GM21423 (cell line): ENCODE results near the gene WNK2.
"Not testable (repeated sequence)": the region's sequence is repeated elsewhere in the genome, so short reads cannot be mapped to it uniquely, and the experiment has no call there.

Experiments
- ATAC-seq: cut with Tn5 transposase; IDR thresholded peaks from one replicate; pipeline ENCODE4 v1.9.1; 2021; ENCODE audit warnings: mild to moderate bottlenecking, moderate library complexity; ENCODE audit not compliant: unreplicated experiment

WNK2 gene

DNA sequence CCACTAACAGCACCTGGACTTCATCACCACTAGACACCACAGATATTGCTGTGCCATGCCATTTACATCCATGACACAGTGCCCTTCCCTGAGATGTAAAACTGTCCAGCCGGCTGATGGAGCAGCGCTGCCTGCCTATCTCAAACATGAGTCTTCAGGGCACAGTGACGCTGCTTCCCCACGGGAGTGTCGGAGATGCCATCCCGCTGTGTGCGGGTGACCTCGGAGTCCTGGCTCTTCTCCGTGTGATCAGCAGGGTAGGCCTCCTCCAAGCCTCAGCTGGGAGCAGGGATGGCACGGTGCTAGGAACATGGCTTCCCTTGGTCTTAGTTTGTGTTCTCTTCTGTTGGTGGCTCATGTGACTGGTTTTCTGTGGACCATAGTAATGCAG, 137.3 kb downstream of the WNK2 start:
- ATAC-seq: no peak

- ATAC-seq: not testable (repeated sequence)
These were observed 139.6 kb downstream of the WNK2 start for GRCh38 chr9:93323446-93323954.

DNA sequence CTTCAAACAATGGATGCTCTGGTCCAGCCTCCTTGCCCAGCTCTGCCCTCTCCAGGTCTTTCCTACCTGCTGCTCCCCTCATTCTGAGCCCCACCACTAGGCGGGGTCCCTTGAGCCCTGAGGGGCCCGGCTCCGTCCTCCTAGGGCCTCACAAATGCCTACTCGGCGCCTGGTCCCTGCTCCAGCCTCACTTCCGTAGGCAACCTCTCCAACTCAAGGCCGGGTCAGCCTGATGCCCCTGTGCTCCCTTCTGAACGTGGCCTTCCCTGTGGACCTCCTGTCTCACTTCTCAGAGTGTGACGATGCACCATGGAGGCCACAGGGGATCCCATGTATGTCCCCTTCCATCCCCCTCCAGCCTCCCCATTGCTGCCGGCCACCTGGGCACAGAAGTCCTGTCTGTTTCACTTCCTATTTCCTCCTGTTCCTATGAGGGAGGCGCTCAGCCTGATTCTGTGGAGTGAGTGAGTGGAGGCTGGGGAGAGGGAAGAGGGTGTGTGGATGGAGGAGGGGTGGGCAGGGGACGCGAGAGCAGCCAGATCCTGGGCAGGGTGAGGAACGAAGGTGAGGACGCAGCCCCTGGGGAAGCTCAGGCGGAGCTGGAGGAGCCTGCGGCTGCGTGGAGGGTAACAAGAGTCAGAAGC, 140.4 kb downstream of the WNK2 start:
- ATAC-seq: no peak

DNA sequence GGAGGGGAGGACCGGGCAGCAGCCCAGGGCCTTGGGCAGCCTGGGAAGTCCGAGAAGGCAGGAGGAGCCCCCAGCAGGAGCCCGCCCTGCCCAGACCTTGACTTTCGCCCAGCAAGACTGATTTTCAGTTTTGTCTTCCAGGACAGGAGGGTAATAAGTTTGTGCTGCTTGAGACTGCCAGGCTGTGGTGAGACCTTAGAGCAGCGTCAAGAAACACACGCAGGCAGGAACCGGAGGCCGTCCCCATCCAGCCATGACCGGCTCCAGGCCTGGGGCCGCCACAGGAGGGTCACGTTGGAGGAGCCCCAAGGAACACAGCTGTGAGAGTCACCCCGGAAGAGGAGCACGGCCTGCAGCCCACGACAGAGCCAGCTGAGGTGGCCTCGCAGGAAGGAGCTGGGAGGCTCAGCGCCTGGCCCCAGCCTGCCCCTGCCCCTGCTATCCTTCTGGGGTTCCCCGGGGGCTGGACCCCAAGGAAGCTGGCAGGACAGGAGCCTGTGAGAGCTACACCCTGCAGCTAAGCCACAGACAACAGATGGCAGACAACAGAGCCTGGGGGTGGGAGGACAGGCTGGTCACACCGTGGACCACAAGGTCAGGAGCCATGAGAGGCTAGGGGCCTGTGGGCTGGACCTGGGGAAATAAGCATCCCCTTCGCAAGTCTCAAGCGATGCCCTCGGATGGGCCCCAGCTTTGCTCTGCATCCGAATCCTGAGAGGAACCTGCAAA, 141.5 kb downstream of the WNK2 start:
- ATAC-seq: no peak

DNA sequence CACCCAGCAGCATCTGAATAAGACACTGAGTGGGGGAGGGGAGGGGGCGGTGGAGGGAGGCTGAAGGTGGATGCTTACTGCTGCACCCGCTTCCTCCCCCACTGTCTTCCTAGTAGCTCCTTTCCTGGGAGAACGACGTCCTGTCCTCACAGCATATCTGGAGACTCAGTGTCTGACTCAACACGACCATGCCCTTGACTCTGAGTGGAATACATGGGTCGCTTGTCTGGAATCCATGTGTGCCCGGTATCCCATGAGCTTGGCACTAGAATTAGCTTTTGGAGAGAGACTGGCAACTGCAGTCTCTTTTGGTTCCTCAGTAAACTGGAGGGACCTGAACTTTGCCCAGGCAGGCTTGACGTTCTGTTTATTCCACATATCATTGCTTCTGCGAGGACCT, 142.1 kb downstream of the WNK2 start:
- ATAC-seq: no peak

DNA sequence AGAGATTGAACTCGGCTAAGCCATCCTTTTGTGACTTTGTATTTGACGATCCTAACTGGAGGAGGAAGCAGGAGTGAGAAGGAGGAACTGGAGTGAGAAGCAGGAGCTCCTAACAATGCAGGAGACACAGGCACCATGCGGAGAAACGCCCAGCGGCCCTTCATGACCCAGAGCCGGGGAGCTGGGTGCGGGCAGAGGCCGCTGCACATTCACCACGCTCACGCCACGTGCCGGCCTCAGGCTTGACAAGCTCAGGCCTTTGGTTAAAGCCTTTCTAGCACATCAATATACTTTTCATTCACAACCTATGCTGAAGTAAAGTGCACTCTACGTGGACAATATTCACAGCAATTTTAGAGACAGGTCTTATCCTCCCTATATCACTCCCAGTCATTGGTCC, 142.7 kb downstream of the WNK2 start:
- no peak for ATAC-seq

DNA sequence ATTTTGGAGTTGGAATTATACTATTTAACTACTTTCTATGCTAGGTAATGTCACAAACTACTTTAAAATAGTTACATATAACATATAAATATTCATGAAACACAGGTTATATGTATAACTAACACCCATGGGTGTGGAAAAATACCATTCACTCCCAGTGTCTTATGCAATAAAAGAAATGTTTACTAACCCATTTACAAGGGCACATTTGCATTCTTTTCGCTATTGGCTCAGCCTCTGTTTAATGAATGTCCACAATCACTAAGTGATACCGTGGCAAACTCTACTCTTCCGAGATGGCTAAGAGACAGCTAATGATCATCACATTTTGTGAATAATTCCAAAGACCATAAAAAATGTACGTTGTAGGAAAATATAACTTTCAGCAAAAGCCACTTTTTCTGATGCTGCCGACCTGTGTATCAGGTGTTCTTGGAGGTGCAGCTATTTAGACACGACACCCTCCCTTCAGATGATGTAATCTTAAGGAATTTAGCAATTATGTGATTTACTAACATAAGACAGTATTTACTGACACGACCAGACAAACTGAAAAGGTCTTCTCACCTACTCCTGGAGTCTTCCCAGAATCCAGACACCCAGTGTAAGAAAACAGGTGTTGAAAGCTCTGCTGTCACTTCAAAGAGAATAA, 145.8 kb downstream of the WNK2 start:
- no peak for ATAC-seq

DNA sequence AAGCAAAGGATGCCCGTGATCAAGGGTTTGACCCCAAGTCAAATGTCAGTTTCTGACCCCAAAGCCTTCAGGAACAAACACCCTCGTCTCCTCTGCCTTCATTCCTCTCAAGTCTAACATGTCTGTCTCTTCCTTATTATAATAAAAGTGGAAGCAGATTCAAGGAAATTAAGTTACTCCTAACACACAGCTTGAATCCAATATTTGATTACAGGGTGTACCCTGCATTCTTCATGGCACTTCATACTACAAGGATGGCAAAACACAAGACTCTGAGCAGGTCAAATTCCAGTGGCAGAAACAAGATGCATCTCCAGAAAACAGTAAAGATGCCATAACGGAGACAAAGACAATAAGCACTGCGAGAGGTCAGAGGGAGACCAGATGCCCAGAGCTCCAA, 148.4 kb downstream of the WNK2 start:
- no peak for ATAC-seq

DNA sequence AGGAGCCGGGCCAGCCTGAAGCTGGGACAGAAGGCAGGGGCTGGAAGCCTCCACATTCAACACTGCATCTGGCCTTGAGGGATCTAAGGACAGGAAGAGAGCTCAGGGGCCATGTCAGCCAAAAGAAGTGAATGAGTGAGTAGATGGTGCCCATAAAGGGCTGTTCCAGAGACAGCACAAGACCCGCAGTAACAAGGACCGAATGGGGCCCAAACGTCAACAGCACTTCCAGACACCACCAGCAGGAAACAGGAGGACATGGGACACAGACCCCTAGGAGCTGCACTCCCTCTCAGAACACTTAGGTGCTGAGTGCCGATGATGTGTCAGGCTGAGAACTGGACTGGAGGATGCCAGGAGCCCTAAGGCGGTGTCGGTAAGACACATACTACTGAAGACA, 152.8 kb downstream of the WNK2 start:
- no peak for ATAC-seq

DNA sequence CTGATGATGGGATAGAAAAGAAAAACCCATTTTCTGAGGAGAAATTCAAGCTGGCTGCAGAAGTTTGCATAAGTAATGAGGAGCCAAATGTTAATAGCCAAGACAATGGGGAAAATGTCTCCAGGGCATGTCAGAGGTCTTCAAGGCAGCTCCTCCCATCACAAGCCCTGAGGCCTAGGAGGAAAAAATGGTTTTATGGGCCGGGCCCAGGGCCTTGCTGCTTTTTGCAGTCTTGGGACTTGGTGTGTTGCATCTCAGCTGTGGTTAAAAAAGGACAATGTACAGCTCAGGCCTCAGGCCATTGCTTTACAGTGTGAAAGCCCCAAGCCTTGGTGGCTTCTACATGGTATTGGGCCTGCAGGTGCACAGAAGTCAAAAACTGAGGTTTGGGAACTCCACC, 154.3 kb downstream of the WNK2 start:
- ATAC-seq: not testable (repeated sequence)

DNA sequence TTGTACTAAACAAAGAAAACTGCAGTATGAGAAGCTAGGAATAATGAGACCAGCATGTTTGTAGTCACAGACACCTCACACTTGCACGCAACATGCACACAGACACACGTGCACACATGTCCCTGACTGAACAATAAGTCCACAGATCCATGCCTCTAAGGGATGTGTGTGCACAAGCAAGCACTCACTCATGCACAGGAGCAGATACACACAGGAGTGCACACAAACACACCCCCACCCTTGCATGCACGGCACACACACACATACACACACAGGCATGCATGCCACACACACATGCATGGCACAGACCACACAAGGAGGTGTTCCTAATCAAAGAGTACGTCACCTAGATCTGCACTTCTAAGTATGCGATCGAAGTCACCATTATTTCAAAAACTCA, 156.2 kb downstream of the WNK2 start:
- ATAC-seq: no peak

GRCh38 chr9:93341820-93342219, 157.9 kb downstream of the WNK2 start:
- not testable (repeated sequence) for ATAC-seq

DNA sequence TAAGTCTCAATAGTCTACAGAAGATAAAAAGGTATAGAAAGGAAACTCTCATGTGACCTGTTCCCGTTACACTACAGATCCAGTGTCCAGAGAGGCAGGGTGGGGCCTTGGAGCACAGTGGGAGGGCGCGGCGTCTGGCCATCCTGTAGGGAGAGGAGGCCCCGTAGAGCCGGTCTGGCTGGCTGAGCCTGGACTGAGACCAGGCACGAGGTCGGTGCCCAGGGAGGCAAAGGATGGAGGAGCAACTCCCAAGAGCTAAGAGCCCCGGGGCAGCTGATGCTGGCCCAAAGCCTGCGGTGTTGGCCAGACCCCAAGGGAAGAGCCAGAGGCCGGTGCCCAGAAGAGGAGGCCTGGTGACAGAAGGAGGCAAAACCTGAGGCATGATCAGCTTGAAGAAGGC, 158.5 kb downstream of the WNK2 start:
- not testable (repeated sequence) for ATAC-seq

GRCh38 chr9:93343663-93344062, 159.7 kb downstream of the WNK2 start:
- no peak for ATAC-seq

- ATAC-seq: no peak
These were observed 161.8 kb downstream of the WNK2 start for GRCh38 chr9:93345643-93346230.

GRCh38 chr9:93346231-93347112, 162.5 kb downstream of the WNK2 start:
- no peak for ATAC-seq

DNA sequence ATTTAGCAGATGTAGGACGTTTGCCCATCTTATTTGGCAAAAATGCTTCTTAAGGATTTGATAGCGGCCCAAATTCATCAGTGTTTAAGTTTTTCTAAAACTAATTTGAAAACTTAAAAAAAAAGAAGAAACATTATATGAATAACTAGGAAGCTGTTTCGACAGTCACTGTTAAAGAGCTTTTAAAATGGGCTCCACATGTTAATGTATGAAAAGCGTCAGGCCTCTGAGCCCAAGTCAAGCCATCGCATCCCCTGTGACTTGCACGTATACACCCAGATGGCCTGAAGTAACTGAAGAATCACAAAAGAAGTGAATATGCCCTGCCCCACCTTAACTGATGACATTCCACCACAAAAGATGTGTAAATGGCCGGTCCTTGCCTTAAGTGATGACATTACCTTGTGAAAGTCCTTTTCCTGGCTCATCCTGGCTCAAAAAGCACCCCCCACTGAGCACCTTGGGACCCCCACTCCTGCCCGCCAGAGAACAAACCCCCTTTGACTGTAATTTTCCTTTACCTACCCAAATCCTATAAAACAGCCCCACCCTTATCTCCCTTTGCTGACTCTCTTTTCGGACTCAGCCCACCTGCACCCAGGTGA, 163.5 kb downstream of the WNK2 start:
- not testable (repeated sequence) for ATAC-seq

GRCh38 chr9:93353413-93354310, 169.7 kb downstream of the WNK2 start:
- ATAC-seq: not testable (repeated sequence)

DNA sequence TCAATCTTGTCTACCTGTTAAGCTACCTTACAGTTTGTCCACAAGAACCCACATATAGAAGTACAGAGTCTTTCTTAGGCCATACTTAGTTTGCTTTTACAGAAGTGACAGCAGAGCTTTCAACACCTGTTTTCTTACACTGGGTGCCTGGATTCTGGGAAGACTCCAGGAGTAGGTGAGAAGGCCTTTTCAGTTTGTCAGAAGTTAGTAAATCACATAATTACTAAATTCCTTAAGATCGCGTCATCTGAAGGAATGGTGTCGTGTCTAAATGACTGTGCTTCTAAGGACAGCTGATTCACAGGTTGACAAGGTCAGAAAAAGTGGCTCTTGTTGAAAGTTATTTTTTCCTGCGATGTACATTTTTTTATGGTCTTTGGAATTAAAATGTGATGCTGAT, 170.5 kb downstream of the WNK2 start:
- no peak for ATAC-seq
